ENCODE results near the gene NUSAP1. TPM values are rescaled to one million over a fixed set of nuclear protein-coding genes. Genes with fewer than 3 reads are reported as not detected.
"Not testable (repeated sequence)": the region's sequence is repeated elsewhere in the genome, so short reads cannot be mapped to it uniquely, and the experiment has no call there.

NUSAP1 gene
- total RNA-seq, 2 donors from 2014 or later = 201 to 270 TPM

DNA sequence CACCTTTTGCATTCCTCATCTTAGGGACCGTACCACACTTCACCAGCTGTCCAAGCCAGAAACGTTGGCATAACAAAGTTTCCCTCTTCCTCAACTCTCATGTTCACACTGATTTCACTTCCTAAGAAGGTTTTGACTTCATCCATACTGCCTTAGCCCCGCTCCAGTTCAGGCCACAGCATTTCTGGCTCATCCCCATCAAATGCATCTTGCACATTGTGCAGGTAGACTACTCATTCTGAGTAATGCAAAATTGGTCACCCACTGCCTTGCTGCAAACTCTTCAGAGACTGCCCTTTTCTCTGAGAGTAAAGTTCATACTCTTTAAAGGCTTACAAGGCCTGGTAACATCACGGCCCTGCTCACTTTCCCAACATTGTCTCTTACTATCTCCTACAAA is 8.8 kb downstream of the NUSAP1 start:
- Mint-ChIP-seq H3K4me3 (no peak overlapping the region), H3K9me3 (no peaks in the 10 kb centered on the region), H3K4me1 (peaks cover 39% of the 10 kb centered on the region), H3K27ac (no peak overlapping the region), H3K36me3 (ENCODE audit: low read depth) (peaks cover 97% of the 10 kb centered on the region), H3K27me3 (no peaks in the 10 kb centered on the region)
- ATAC-seq (replicated peaks) = no peak

DNA sequence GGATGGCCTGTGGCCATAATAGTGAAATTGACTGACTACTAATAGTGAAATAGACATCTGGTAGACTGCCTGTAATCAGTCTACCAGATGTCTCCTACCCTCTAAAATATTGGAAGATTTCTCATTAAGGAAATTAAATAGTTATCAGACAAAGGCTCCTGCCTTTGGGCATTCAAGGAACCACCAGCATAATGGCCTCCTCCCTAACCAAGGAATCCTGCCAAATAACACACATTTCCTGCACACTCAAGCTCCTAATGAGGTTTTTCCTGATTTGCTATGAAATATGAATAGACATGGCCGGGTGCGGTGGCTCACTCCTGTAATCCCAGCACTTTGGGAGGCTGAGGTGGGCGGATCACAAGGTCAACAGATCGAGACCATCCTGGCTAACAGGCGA is 14.6 kb downstream of the NUSAP1 start:
- H3K36me3 Mint-ChIP-seq (ENCODE audit: low read depth) = peaks cover 88% of the 10 kb centered on the region
- H3K27me3 Mint-ChIP-seq = no peaks in the 10 kb centered on the region
- peaks cover 11% of the 10 kb centered on the region for H3K4me1 Mint-ChIP-seq
- no peak overlapping the region for H3K27ac Mint-ChIP-seq
- H3K4me3 Mint-ChIP-seq = no peak overlapping the region
- H3K9me3 Mint-ChIP-seq = no peaks in the 10 kb centered on the region
- no peak for ATAC-seq (replicated peaks)

DNA sequence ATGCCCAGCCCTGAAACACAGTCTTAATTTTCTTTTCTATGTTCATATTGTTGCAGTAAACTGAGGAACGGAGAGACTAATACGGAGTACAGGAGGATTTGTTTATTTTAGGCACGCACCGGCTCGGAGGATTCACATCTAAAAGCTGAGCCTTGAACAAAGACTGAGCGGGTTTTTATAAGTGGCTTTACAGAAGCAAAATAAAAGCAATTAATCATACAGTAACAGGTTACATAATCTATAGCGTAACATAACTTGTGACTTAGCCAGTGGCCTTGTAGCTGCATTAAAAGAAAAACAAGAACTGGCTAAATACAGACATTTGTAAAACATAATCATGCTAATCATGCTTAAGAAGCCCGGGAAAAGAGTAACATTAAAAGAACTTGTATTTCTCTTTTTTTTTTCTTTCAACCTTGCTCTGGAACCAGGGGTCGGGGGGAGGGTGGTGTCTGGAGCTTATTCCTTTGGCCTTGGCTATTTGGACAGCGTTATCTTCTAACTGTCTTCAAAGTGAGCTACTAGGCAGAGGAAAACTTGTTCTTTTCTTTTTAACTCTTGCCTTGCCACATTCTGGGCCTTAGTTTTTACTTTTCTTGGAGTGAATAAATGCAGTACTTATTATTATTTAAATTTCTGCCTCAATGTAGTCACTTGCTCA is 17.5 kb downstream of the NUSAP1 start:
- ATAC-seq (replicated peaks) = no peak
- Mint-ChIP-seq H3K4me1 (peaks cover 9% of the 10 kb centered on the region), H3K4me3 (no peak overlapping the region), H3K27me3 (no peaks in the 10 kb centered on the region), H3K36me3 (ENCODE audit: low read depth) (peaks cover 78% of the 10 kb centered on the region), H3K27ac (no peak overlapping the region), H3K9me3 (no peaks in the 10 kb centered on the region)

DNA sequence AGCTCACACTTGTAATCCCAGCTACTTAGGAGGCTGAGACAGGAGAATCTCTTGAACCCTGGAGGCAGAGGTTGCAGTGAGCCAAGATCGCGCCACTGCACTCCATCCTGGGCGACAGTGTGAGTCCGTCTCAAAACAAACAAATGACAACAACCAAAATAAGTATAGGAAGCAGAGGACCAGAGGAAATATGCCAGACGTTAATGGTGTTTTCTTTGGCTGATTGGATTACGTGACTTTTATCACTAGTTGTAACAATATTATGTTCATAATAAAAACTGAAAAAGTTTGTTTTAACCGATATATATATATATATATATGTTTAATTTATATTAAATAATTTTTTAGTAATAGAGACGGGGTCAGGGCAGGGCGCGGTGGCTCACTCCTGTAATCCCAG is 21.7 kb downstream of the NUSAP1 start:
- Mint-ChIP-seq H3K4me1 (peaks cover 3% of the 10 kb centered on the region), H3K27me3 (no peaks in the 10 kb centered on the region), H3K36me3 (ENCODE audit: low read depth) (peaks cover 79% of the 10 kb centered on the region), H3K9me3 (no peaks in the 10 kb centered on the region), H3K27ac (no peak overlapping the region), H3K4me3 (no peak overlapping the region)
- no peak for ATAC-seq (replicated peaks)

DNA sequence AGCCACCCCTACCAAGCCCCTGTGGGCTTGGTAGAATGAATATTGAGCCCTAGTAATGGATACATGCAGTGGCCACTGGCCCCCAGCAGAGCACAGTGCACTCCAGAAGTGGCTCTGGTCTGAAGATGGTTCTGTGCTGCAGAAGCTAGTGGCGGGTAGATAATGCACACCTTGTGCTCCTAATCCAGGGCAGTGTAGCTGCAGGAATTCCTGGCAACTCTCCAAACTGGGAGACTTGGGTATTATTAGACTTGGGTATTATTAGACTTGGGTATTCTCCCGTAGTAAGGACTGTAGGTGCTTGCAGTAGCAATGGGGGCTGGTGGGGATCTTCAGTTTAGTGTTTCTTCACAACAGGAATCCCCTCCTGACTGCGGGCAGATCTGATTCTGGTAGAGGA is 34.7 kb downstream of the NUSAP1 start:
- no peak overlapping the region for H3K27ac Mint-ChIP-seq
- no peaks in the 10 kb centered on the region for H3K9me3 Mint-ChIP-seq
- peaks cover 91% of the 10 kb centered on the region for H3K36me3 Mint-ChIP-seq (ENCODE audit: low read depth)
- no peaks in the 10 kb centered on the region for H3K4me1 Mint-ChIP-seq
- no peaks in the 10 kb centered on the region for H3K27me3 Mint-ChIP-seq
- no peak for ATAC-seq (replicated peaks)
- H3K4me3 Mint-ChIP-seq = no peak overlapping the region

DNA sequence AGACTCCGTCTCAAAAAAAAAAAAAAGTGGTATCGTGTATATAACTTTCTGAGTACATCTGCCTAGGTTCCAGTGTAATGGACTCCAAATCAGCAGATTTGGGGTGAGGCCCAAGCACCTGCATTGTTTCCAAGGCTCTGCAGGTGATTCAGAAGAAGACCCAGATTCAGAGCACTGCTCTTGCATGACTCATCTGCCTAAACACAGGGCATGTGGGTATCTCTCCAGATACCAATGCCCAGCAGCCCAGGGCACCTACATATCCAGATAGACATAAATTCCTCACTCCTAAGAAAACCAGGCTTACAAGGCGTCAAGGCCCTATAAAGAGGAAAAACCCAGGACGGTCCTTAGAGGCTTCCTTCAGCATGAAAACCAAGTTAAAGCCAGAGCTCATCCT is 45.3 kb downstream of the NUSAP1 start:
- H3K27me3 Mint-ChIP-seq = no peaks in the 10 kb centered on the region
- no peak overlapping the region for H3K27ac Mint-ChIP-seq
- no peak overlapping the region for H3K4me3 Mint-ChIP-seq
- H3K36me3 Mint-ChIP-seq (ENCODE audit: low read depth) = peaks cover 82% of the 10 kb centered on the region
- no peaks in the 10 kb centered on the region for H3K9me3 Mint-ChIP-seq
- peak; percentile 39 for ATAC-seq (replicated peaks)
- no peaks in the 10 kb centered on the region for H3K4me1 Mint-ChIP-seq

DNA sequence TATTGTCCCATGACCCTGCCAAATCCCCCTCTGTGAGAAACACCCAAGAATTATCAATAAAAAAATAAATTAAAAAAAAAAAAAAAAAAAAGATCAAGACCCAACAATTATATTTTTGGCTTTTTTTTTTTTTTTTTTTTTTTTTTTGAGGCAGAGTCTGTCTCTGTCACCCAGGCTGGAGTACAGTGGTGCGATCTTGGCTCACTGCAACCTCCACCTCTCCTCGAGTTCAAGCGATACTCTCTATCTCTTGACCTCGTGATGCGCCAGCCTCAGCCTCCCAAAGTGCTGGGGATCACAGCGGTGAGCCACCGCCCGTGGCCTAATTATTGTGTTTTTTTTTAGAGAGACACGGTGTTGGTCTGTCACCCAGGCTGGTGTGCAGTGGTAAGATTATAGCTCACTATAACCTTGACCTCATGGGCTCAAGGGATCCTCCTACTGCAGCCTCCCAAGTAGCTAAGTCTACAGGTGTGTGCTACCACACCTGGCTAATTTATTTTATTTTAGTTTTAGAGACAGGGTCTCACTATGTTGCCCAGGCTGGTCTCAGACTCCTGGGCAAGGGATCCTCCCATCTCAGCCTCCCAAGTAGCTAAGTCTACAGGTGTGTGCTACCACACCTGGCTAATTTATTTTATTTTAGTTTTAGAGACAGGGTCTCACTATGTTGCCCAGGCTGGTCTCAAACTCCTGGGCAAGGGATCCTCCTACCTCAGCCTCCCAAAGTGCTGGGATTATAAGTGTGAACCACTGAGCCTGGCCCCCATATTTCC is 51.5 kb downstream of the NUSAP1 start:
- not testable (repeated sequence) for H3K4me1 Mint-ChIP-seq; ATAC-seq (replicated peaks); H3K27ac Mint-ChIP-seq; H3K9me3 Mint-ChIP-seq; H3K27me3 Mint-ChIP-seq; H3K4me3 Mint-ChIP-seq
- H3K36me3 Mint-ChIP-seq (ENCODE audit: low read depth) = peaks cover 51% of the 10 kb centered on the region

DNA sequence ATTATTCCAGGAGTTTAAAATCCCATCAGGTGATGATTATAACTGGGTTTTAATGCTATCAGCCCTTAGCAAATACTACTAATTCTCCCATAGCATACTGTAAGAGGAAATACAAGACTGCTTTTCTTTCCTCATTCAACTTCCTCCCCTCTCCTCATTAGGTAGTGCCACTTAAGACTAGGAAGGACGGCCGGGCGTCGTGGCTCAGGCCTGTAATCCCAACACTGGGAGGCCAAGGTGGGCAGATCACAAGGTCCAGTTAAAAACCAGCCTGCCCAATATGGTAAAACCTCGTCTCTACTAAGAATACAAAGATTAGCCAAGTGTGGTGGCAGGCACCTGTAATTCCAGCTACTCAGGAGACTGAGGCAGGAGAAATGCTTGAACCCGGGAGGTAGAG is 55.0 kb downstream of the NUSAP1 start:
- no peaks in the 10 kb centered on the region for H3K9me3 Mint-ChIP-seq
- no peak overlapping the region for H3K4me3 Mint-ChIP-seq
- ATAC-seq (replicated peaks) = no peak
- peaks cover 5% of the 10 kb centered on the region for H3K4me1 Mint-ChIP-seq
- H3K36me3 Mint-ChIP-seq (ENCODE audit: low read depth) = peaks cover 42% of the 10 kb centered on the region
- H3K27ac Mint-ChIP-seq = peak overlapping the region; percentile 38
- H3K27me3 Mint-ChIP-seq = no peaks in the 10 kb centered on the region

DNA sequence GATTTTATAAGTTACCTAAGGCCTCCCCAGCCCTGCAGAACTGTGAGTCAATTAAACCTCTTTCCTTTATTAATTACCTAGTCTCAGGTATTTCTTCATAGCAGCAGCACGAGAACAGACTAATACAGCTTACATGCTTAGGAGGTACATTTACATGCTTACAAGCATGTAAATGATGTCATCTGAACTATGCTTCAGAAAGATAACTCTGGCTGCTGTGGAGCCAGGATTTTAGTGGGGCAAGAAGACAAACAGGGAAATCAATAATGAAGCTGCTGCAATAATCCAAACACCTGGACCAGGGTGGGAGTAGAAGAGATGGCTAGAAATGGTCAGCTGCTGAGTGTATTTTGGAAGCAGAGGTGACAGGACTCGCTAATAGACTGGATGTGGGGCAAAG is 60.0 kb downstream of the NUSAP1 start:
- H3K4me1 Mint-ChIP-seq = peaks cover 18% of the 10 kb centered on the region
- ATAC-seq (replicated peaks) = no peak
- H3K27ac Mint-ChIP-seq = peak overlapping the region; percentile 29
- no peaks in the 10 kb centered on the region for H3K27me3 Mint-ChIP-seq
- H3K4me3 Mint-ChIP-seq = no peak overlapping the region
- H3K36me3 Mint-ChIP-seq (ENCODE audit: low read depth) = peaks cover 67% of the 10 kb centered on the region
- no peaks in the 10 kb centered on the region for H3K9me3 Mint-ChIP-seq

DNA sequence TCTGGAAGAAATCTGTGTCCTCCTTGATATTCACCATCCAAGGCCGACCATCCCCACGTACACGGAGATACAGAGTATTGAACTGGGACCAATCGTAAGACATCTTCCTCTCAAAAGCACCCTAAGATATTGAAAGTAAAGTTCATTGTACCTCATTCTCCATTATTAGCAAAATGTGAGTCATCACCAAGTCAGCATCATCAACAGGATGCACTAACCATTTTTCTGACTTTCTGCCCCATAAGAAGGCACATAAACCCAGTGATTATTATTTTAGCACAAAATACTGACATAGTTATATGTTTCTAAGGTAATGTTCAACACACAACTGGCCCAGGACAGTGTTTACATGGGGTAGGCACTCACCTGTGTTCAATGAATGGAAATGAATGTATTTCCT is 62.2 kb downstream of the NUSAP1 start:
- Mint-ChIP-seq H3K4me1 (peaks cover 18% of the 10 kb centered on the region), H3K27me3 (no peaks in the 10 kb centered on the region), H3K4me3 (peak overlapping the region; percentile 25), H3K27ac (peak overlapping the region; percentile 10), H3K9me3 (no peaks in the 10 kb centered on the region), H3K36me3 (ENCODE audit: low read depth) (peaks cover 52% of the 10 kb centered on the region)
- peak; percentile 50 for ATAC-seq (replicated peaks)

DNA sequence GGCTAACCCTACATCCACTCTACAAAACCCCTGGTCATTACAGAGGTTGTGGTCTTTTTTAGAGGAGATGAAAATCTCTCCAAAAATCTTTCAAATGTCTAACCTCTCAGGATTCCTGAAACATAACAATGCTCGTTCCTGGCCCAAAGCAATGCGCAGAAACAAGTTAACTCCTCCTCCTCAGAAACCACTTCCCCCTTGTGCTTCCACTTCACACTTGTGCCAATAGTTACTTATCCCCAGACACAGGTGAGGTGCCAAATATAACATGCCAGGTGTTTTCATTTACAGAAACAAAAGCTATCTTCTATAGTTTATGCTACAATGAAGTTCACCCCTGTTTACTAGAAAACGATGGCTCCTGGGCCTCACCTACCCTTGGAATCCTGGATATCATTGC is 63.4 kb downstream of the NUSAP1 start:
- H3K4me3 Mint-ChIP-seq = no peak overlapping the region
- ATAC-seq (replicated peaks) = no peak
- no peaks in the 10 kb centered on the region for H3K27me3 Mint-ChIP-seq

DNA sequence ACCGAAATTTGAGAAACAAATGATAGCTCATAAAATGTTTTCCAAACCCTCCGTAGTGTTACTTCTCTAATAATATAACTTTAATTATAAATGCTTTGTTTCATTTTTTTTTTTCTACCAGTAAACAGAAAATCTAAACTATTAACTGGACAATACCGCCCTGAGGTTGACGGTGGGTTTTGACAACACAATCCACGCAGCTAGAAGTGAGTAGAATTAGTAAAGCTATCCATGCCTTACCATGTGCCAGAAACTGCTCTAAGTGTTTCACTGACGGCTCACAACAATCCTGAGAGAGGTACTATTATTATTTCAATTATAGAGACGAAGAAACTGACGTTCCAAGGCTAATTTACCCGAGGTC is 69.2 kb downstream of the NUSAP1 start:
- no peak for ATAC-seq (replicated peaks)
- no peaks in the 10 kb centered on the region for H3K9me3 Mint-ChIP-seq
- H3K4me1 Mint-ChIP-seq = peaks cover 6% of the 10 kb centered on the region
- peaks cover under 1% of the 10 kb centered on the region for H3K36me3 Mint-ChIP-seq (ENCODE audit: low read depth)
- peak overlapping the region; percentile 97 for H3K27ac Mint-ChIP-seq
- peak overlapping the region; percentile 95 for H3K4me3 Mint-ChIP-seq
- H3K27me3 Mint-ChIP-seq = no peaks in the 10 kb centered on the region

More for the DNA sequence above, 63.4 kb downstream of the NUSAP1 start:
- Mint-ChIP-seq H3K27ac (peak overlapping the region; percentile 11), H3K4me1 (peaks cover 18% of the 10 kb centered on the region), H3K36me3 (ENCODE audit: low read depth) (peaks cover 47% of the 10 kb centered on the region), H3K9me3 (no peaks in the 10 kb centered on the region)

DNA sequence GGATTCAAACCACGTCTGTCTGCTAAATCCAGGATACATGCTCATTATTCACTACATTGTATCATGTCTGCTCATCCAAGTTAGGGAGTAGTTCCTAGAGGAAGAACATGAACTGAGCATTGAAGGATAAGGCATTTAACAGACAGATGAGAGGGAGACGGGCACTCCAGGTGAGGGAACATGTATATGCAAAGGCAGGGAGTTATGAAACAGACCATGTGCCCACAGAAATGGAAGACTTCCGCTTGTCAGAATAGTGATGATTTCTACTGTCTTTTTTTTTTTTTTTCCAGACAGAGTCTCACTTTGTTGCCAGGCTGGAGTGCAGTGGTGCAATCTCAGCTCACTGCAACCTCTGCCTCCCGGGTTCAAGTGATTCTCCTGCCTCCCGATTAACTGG is 74.7 kb downstream of the NUSAP1 start:
- Mint-ChIP-seq H3K9me3 (no peaks in the 10 kb centered on the region), H3K36me3 (ENCODE audit: low read depth) (no peaks in the 10 kb centered on the region), H3K27me3 (no peaks in the 10 kb centered on the region), H3K27ac (no peak overlapping the region), H3K4me3 (no peak overlapping the region), H3K4me1 (peaks cover 6% of the 10 kb centered on the region)
- no peak for ATAC-seq (replicated peaks)

DNA sequence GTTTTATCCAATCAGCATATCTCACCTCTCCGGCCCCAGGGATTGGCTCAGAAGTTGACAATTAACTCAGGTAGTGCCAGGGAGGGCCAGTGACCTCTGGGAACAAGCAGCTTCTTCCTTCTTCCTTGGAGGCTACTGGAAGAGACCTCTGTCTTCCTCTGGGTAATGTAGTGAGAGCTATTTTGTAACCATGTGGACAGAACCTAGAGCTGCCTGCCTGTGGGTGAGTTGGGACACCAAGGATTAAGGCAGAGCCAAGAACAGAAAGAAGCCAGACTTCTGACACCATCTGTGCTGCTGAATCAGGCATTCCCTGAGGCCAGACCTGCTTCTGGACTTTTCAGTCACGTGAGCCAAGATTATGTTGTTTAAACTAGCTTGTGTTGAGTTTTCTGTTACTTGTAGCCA is 75.6 kb downstream of the NUSAP1 start:
- ATAC-seq (replicated peaks) = no peak
- no peaks in the 10 kb centered on the region for H3K27me3 Mint-ChIP-seq
- H3K27ac Mint-ChIP-seq = no peak overlapping the region
- H3K4me3 Mint-ChIP-seq = no peak overlapping the region
- H3K9me3 Mint-ChIP-seq = no peaks in the 10 kb centered on the region
- no peaks in the 10 kb centered on the region for H3K36me3 Mint-ChIP-seq (ENCODE audit: low read depth)
- H3K4me1 Mint-ChIP-seq = peaks cover 6% of the 10 kb centered on the region

DNA sequence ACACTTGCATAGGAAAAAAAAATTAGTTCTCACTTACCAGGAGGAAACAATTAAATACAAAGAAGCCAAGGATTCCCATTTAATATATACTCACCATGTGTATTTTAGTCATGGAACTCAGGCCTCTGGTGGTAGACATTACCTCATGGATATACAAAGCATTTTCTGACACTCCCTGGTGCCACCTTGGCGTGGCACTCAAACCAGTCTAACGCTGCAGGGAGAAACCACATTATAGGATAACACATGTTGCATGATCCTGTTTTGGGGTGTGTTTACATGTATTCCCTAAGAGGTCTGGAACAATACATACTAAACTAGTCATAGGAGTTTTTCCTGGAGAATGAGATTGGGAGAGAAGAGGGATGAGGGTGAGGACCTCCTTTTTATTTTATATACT is 78.3 kb downstream of the NUSAP1 start:
- Mint-ChIP-seq H3K36me3 (ENCODE audit: low read depth) (no peaks in the 10 kb centered on the region), H3K4me1 (peaks cover 4% of the 10 kb centered on the region), H3K4me3 (no peak overlapping the region), H3K27ac (no peak overlapping the region), H3K27me3 (no peaks in the 10 kb centered on the region), H3K9me3 (no peaks in the 10 kb centered on the region)
- no peak for ATAC-seq (replicated peaks)
